HepG2 (cell line): ENCODE results near the gene MFRP. TPM values are rescaled to one million over a fixed set of nuclear protein-coding genes. Genes with fewer than 3 reads are reported as not detected.

Experiments
- ADNP ChIP-seq: sonication (generic); formaldehyde crosslinking; IDR thresholded peaks from 2 replicates; pipeline ENCODE4 v1.4.0; 2020; ENCODE audit warnings: missing genetic modification reagents
- CREB3 ChIP-seq: sonication (generic); formaldehyde crosslinking; IDR thresholded peaks from 2 replicates; pipeline ENCODE4 v1.5.0; 2020; ENCODE audit warnings: missing genetic modification reagents
- DR1 ChIP-seq: sonication (generic); formaldehyde crosslinking; IDR thresholded peaks from 2 replicates; pipeline ENCODE4 v1.8.0; 2021; ENCODE audit warnings: mild to moderate bottlenecking, missing genetic modification reagents, inconsistent platforms
- ETS1 ChIP-seq: sonication (generic); formaldehyde crosslinking; IDR thresholded peaks from 2 replicates; pipeline ENCODE4 v1.4.0; 2020; ENCODE audit warnings: missing genetic modification reagents
- FOXO1 ChIP-seq: sonication (generic); formaldehyde crosslinking; IDR thresholded peaks from 2 replicates; pipeline ENCODE4 v1.4.0; 2020; ENCODE audit warnings: missing genetic modification reagents
- IKZF5 ChIP-seq: IDR thresholded peaks from 2 replicates; pipeline ENCODE4 v1.6.1; 2018; ENCODE audit warnings: missing genetic modification reagents, mild to moderate bottlenecking, missing compliant biosample characterization
- KAT8 ChIP-seq: IDR thresholded peaks from 2 replicates; pipeline ENCODE4 v1.6.1; 2016; ENCODE audit warnings: missing genetic modification reagents, missing compliant biosample characterization
- KMT2A ChIP-seq: sonication (generic); formaldehyde crosslinking; IDR thresholded peaks from 2 replicates; pipeline ENCODE4 v1.4.0; 2020; ENCODE audit warnings: missing genetic modification reagents
- NR1H2 ChIP-seq: sonication (generic); formaldehyde crosslinking; IDR thresholded peaks from 2 replicates; pipeline ENCODE4 v1.8.1; 2022; ENCODE audit warnings: low read depth, missing genetic modification reagents, borderline replicate concordance
- NR3C1 ChIP-seq: sonication (generic); formaldehyde crosslinking; IDR thresholded peaks from 2 replicates; pipeline ENCODE4 v1.4.0; 2020; ENCODE audit warnings: missing genetic modification reagents
- PHF20 ChIP-seq: sonication (generic); formaldehyde crosslinking; IDR thresholded peaks from 2 replicates; pipeline ENCODE4 v1.5.0; 2020; ENCODE audit warnings: mild to moderate bottlenecking, missing genetic modification reagents
- SMARCC2 ChIP-seq: fragments of 450-650 bp; IDR thresholded peaks from 2 replicates; pipeline ENCODE4 v1.6.1; 2017; ENCODE audit warnings: antibody characterized with exemption, mild to moderate bottlenecking
- TAF1 ChIP-seq: sonication (generic); formaldehyde crosslinking; IDR thresholded peaks from 2 replicates; pipeline ENCODE4 v1.4.0; 2020; ENCODE audit warnings: missing genetic modification reagents
- TEAD3 ChIP-seq: optimal IDR thresholded peaks from 2 replicates; pipeline ENCODE3; 2016; ENCODE audit warnings: borderline replicate concordance
- XBP1 ChIP-seq: sonication (generic); formaldehyde crosslinking; IDR thresholded peaks from 2 replicates; pipeline ENCODE4 v1.5.0; 2020; ENCODE audit warnings: missing genetic modification reagents
- YY1 ChIP-seq: IDR thresholded peaks from 2 replicates; pipeline ENCODE4 v1.6.1; 2011; ENCODE audit warnings: low read length, low read depth, moderate library complexity, mild to moderate bottlenecking; ENCODE audit not compliant: insufficient read depth, insufficient replicate concordance
- ZFP41 ChIP-seq: sonication (generic); formaldehyde crosslinking; IDR thresholded peaks from 2 replicates; pipeline ENCODE4 v1.4.0; 2020; ENCODE audit warnings: mild to moderate bottlenecking, missing genetic modification reagents, borderline replicate concordance
- ZFX ChIP-seq: sonication (generic); formaldehyde crosslinking; IDR thresholded peaks from 2 replicates; pipeline ENCODE4 v1.4.0; 2020; ENCODE audit warnings: mild to moderate bottlenecking, low read depth, missing genetic modification reagents, moderate library complexity
- ZFY ChIP-seq: sonication (generic); formaldehyde crosslinking; IDR thresholded peaks from 2 replicates; pipeline ENCODE4 v1.4.0; 2020; ENCODE audit warnings: missing genetic modification reagents
- ZNF275 ChIP-seq: sonication (generic); formaldehyde crosslinking; IDR thresholded peaks from 2 replicates; pipeline ENCODE4 v1.8.0; 2022; ENCODE audit warnings: missing genetic modification reagents, mild to moderate bottlenecking, inconsistent platforms, borderline replicate concordance
- ZNF292 ChIP-seq: sonication (generic); formaldehyde crosslinking; IDR thresholded peaks from 2 replicates; pipeline ENCODE4 v1.8.1; 2022; ENCODE audit warnings: mild to moderate bottlenecking, low read depth, missing genetic modification reagents, borderline replicate concordance
- ZNF770 ChIP-seq: sonication (generic); formaldehyde crosslinking; IDR thresholded peaks from 2 replicates; pipeline ENCODE4 v1.5.0; 2020; ENCODE audit warnings: mild to moderate bottlenecking, missing genetic modification reagents
- ZNF773 ChIP-seq: sonication (generic); formaldehyde crosslinking; IDR thresholded peaks from 2 replicates; pipeline ENCODE4 v1.4.0; 2020; ENCODE audit warnings: missing genetic modification reagents, borderline replicate concordance
- ZNF776 ChIP-seq: sonication (generic); formaldehyde crosslinking; IDR thresholded peaks from 2 replicates; pipeline ENCODE4 v1.4.0; 2020; ENCODE audit warnings: mild to moderate bottlenecking, missing genetic modification reagents
- polyA plus RNA-seq, 8 experiments: library from polyadenylated mRNA; depleted of rRNA in 3 of 8; stranded (reverse) in 7 of 8; unstranded in 1 of 8; fragments of >200 nt; fragmentation: Illumina TruSeq in 4 of 8; extraction: Trizol in 4 of 8; gene quantifications; 2 replicates each; pipeline versions ENCODE4 v1.2.1 to v1.2.3, GENCODE V29; 2011 to 2016; ENCODE audit warnings: low read depth in 4 of 8, missing spikeins in 1 of 8, mixed read lengths in 1 of 8; ENCODE audit not compliant: insufficient read depth in 1 of 8
- total RNA-seq, 5 experiments: library from RNA; depleted of rRNA; stranded (reverse); fragments of >200 nt; fragmentation: Illumina TruSeq; extraction: Trizol; gene quantifications; 2 replicates each; pipeline ENCODE4 v1.2.3, GENCODE V29; 2016; ENCODE audit warnings: low read depth in 1 of 5

The MFRP gene
- total and polyA plus RNA-seq, 2 of the 13 experiments (the other 11 are each of a cell fraction or from before 2014, with no cell fraction given): not detected

GRCh38 chr11:119339589-119340334 lies 6.7 kb downstream of the MFRP start (continued):
- peak; percentile 77 for TF ChIP-seq ZNF770 (CRISPR knock-in tag)
- TF ChIP-seq TEAD3 (CRISPR knock-in tag): no peak
- TF ChIP-seq ZNF292 (CRISPR knock-in tag): no peak
- TF ChIP-seq CREB3 (CRISPR knock-in tag): 0 out of 2 replicates have a peak, but pooled peaks have one; percentile 40
- no peak for TF ChIP-seq NR1H2
- no peak for TF ChIP-seq NR3C1 (CRISPR knock-in tag)
- TF ChIP-seq XBP1 (CRISPR knock-in tag): no peak
- peak; percentile 53 for TF ChIP-seq YY1
- no peak for TF ChIP-seq ZFP41 (CRISPR knock-in tag)
- no peak for TF ChIP-seq FOXO1
- no peak for TF ChIP-seq SMARCC2
- TF ChIP-seq TAF1 (CRISPR knock-in tag): no peak
- peak; percentile 21; the same call in 1 of the 2 replicates for TF ChIP-seq KAT8 (CRISPR knock-in tag)
- no peak for TF ChIP-seq PHF20
- TF ChIP-seq ZNF275 (CRISPR knock-in tag): no peak
- TF ChIP-seq ETS1 (CRISPR knock-in tag): no peak
- TF ChIP-seq DR1 (CRISPR knock-in tag): 0 out of 2 replicates have a peak, but pooled peaks have one; percentile 19
- TF ChIP-seq ZNF773: no peak
- TF ChIP-seq ADNP (CRISPR knock-in tag): peak; percentile 62; the same call in 1 of the 2 replicates
- peak; percentile 65; the same call in 1 of the 2 replicates for TF ChIP-seq ZFY (CRISPR knock-in tag)
- TF ChIP-seq ZNF776 (CRISPR knock-in tag): peak; percentile 55; the same call in 1 of the 2 replicates
- 0 out of 2 replicates have a peak, but pooled peaks have one; percentile 59 for TF ChIP-seq IKZF5 (CRISPR knock-in tag)
- TF ChIP-seq KMT2A (CRISPR knock-in tag): peak; percentile 36; the same call in 1 of the 2 replicates
- peak; percentile 59 for TF ChIP-seq ZFX (CRISPR knock-in tag)
